Umbilical cord (tissue), 2 donors: Measurements from ENCODE around the gene NANS. TPM values are rescaled to one million over a fixed set of nuclear protein-coding genes. Genes with fewer than 3 reads are reported as not detected.

Experiments
- DNase-seq: peaks from one replicate; pipeline ENCODE4 v3.0.0-alpha.2; 2015; ENCODE audit warnings: low spot score
- total RNA-seq: library from RNA; depleted of rRNA; stranded (reverse); fragments of >200 nt; gene quantifications from one replicate; pipeline ENCODE4 v1.2.3, GENCODE V29; 2014; ENCODE audit warnings: low replicate concordance; ENCODE audit not compliant: insufficient read depth

NANS gene
- total RNA-seq, 1 donor from 2014 or later, result 42.9 TPM

- no peak for DNase-seq
These were observed 17.6 kb upstream of the NANS start for GRCh38 chr9:98038958-98039357.

- DNase-seq, result no peak
These were observed 16.9 kb upstream of the NANS start for GRCh38 chr9:98039607-98040017.

GRCh38 chr9:98040212-98040611 lies 16.3 kb upstream of the NANS start:
- no peak for DNase-seq

- DNase-seq, result no peak
These were observed 12.6 kb upstream of the NANS start for GRCh38 chr9:98043915-98044314.

- DNase-seq, result peak; percentile 17
These were observed 11.0 kb upstream of the NANS start for GRCh38 chr9:98045234-98046179.

GRCh38 chr9:98046180-98046543 lies 10.4 kb upstream of the NANS start:
- no peak for DNase-seq

GRCh38 chr9:98047002-98047401 lies 9.5 kb upstream of the NANS start:
- DNase-seq, result no peak

- DNase-seq, result no peak
These were observed 7.1 kb upstream of the NANS start for GRCh38 chr9:98049288-98050072.

GRCh38 chr9:98050351-98050750 lies 6.2 kb upstream of the NANS start:
- DNase-seq, result no peak

- DNase-seq, result no peak
These were observed 2.1 kb upstream of the NANS start for GRCh38 chr9:98054376-98054951.

GRCh38 chr9:98057138-98057799 lies 737 bp downstream of the NANS start:
- DNase-seq, result peak; percentile 63

- DNase-seq, result no peak
These were observed 5.6 kb downstream of the NANS start for GRCh38 chr9:98062161-98062560.

- no peak for DNase-seq
These were observed 8.3 kb downstream of the NANS start for GRCh38 chr9:98064623-98065392.

- no peak for DNase-seq
These were observed 9.7 kb downstream of the NANS start for GRCh38 chr9:98066235-98066634.

- no peak for DNase-seq
These were observed 10.7 kb downstream of the NANS start for GRCh38 chr9:98067184-98067583.

- no peak for DNase-seq
These were observed 13.0 kb downstream of the NANS start for GRCh38 chr9:98069551-98069950.

- DNase-seq, result no peak
These were observed 14.2 kb downstream of the NANS start for GRCh38 chr9:98070704-98071103.

GRCh38 chr9:98071737-98072136 lies 15.2 kb downstream of the NANS start:
- DNase-seq, result no peak

- peak; percentile 45 for DNase-seq
These were observed 17.8 kb downstream of the NANS start for GRCh38 chr9:98074115-98074990.

GRCh38 chr9:98075332-98075805 lies 18.8 kb downstream of the NANS start:
- no peak for DNase-seq
